ENCODE data around the gene CPVL.

- no peak for TF ChIP-seq POLR2A (IDR thresholded peaks at IDR 0.05; ENCODE audit: low read length)
- TF ChIP-seq GATA1 (IDR thresholded peaks at IDR 0.05; ENCODE audit: low read depth, low read length), result no peak
Measured at GRCh38 chr7:29071203-29071874, 75.0 kb downstream of the CPVL start.

All from erythroblast (primary cell).